GM18870 (cell line): Measurements from ENCODE around the gene GAA.

Experiments
- ATAC-seq: cut with Tn5 transposase; IDR thresholded peaks from one replicate; pipeline ENCODE4 v1.9.1; 2021; ENCODE audit warnings: moderate library complexity; ENCODE audit not compliant: unreplicated experiment

GAA gene

GRCh38 chr17:80103449-80104085, 2.2 kb downstream of the GAA start:
- no peak for ATAC-seq

DNA sequence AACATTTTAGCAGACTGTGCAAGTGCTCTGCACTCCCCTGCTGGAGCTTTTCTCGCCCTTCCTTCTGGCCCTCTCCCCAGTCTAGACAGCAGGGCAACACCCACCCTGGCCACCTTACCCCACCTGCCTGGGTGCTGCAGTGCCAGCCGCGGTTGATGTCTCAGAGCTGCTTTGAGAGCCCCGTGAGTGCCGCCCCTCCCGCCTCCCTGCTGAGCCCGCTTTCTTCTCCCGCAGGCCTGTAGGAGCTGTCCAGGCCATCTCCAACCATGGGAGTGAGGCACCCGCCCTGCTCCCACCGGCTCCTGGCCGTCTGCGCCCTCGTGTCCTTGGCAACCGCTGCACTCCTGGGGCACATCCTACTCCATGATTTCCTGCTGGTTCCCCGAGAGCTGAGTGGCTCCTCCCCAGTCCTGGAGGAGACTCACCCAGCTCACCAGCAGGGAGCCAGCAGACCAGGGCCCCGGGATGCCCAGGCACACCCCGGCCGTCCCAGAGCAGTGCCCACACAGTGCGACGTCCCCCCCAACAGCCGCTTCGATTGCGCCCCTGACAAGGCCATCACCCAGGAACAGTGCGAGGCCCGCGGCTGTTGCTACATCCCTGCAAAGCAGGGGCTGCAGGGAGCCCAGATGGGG, 3.1 kb downstream of the GAA start:
- no peak for ATAC-seq

GRCh38 chr17:80104956-80105375, 3.6 kb downstream of the GAA start:
- ATAC-seq: no peak

- ATAC-seq: no peak
Measured at GRCh38 chr17:80105762-80106161, 4.4 kb downstream of the GAA start.

GRCh38 chr17:80106176-80106575, 4.8 kb downstream of the GAA start:
- ATAC-seq: no peak

GRCh38 chr17:80106751-80107150, 5.4 kb downstream of the GAA start:
- ATAC-seq: no peak

- no peak for ATAC-seq
Measured at GRCh38 chr17:80107231-80108021, 6.0 kb downstream of the GAA start.

- no peak for ATAC-seq
Measured at GRCh38 chr17:80108036-80108971, 6.9 kb downstream of the GAA start.

- ATAC-seq: no peak
Measured at GRCh38 chr17:80109066-80109660, 7.8 kb downstream of the GAA start.

GRCh38 chr17:80109713-80110446, 8.5 kb downstream of the GAA start:
- ATAC-seq: no peak

DNA sequence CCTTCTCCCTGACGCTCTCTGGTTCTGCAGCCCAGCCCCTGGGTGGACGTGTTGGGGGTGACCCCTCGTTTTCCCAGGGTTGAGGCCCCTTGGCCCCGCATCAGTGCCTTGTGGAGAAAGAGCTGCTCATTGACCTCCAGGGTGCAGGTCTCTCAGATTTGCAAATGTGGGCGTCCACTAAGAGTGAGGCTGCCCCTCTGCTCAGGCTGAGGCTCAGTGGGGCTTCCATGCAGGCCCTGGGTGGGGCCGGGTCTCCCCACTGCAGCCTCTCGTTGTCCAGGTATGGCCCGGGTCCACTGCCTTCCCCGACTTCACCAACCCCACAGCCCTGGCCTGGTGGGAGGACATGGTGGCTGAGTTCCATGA, 9.0 kb downstream of the GAA start:
- ATAC-seq: no peak

GRCh38 chr17:80110927-80111701, 9.7 kb downstream of the GAA start:
- no peak for ATAC-seq

DNA sequence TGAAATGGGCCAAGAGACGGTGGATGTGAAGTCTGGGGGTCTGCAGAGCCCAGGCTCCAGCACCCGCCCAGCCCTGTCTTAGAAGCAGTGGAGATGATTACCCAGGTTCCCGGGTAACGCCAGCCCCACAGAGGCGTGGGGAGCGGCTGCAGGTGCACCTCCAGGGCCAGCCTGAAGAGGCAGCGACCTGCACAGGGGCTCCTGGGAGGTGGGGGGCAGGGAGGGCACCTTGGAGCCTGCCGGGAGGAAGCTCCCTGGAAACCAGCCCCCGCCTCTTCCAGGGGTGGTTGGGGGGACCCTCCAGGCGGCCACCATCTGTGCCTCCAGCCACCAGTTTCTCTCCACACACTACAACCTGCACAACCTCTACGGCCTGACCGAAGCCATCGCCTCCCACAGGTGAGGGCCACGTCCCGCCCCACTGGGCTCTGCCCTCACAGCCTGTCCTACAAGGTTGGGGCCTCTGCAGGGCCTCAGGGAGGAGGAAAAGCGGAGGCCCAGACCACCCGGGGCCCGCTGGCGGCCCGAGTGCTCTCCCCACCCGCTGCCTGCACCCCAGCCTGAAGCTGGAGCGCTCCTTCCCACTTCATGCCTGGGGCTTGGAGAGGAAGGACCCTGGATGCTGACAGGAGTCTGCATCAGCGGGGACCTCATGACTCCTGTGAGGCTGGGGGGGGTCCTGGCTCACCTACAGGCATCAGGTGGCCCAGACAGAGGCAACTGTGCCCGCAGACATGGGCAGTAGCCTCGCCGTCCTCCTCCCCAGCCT, 10.5 kb downstream of the GAA start:
- no peak for ATAC-seq

DNA sequence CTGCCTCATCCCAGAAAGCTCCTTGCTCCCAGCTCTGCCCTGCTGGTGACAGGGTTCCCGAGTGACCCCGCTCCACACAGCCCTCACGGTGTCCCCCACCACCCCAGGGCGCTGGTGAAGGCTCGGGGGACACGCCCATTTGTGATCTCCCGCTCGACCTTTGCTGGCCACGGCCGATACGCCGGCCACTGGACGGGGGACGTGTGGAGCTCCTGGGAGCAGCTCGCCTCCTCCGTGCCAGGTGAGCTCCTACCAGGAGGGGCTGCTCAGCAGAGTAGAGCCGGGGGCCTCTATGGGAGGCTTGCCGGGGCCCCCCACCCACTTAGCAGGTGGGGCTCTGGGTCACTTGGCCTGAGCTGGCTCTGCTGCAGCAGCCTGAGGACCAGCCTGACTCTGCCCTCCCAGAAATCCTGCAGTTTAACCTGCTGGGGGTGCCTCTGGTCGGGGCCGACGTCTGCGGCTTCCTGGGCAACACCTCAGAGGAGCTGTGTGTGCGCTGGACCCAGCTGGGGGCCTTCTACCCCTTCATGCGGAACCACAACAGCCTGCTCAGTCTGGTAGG, 11.2 kb downstream of the GAA start:
- ATAC-seq: no peak

DNA sequence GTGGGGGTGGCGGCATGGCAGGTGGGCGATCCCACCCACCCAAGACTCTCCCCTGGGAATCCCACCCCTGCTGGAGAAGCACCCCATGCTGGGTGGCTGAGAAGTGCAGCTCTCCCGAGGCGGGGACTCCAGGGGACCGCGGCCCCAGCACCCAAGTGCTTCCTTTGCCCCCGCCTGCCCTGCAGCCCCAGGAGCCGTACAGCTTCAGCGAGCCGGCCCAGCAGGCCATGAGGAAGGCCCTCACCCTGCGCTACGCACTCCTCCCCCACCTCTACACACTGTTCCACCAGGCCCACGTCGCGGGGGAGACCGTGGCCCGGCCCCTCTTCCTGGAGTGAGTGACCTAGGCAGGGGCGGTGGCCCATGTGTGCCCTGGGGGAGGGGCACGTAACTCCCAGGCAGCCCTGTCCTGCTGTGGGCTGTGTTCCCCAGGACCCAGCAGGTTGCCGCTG, 11.7 kb downstream of the GAA start:
- ATAC-seq: no peak

DNA sequence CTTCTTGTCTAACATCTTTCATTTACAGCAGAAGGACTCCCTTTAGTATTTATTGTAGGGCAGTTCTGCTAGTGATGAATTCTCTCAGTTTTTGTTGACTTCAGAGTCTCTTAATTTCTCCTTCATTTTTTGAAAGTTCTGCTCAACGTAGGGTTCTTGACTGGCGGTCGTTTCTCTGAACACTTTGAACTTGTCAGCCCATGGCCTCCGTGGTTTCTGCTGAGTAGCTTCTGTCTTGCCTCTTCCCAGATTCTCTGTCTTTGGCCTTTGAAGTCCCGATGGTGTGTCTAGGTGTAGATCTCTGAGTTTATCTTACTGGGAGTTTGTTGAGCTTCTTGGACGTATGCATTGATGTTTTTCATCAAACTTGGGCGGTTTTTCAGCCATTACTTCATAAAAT, 13.4 kb downstream of the GAA start:
- ATAC-seq: no peak

- ATAC-seq: no peak
Measured at GRCh38 chr17:80115159-80115558, 13.8 kb downstream of the GAA start.

GRCh38 chr17:80116276-80116920, 15.0 kb downstream of the GAA start:
- ATAC-seq: no peak
